ENCODE results near the gene RAP1GAP2.
"Not testable (repeated sequence)": the region's sequence is repeated elsewhere in the genome, so short reads cannot be mapped to it uniquely, and the experiment has no call there.

The RAP1GAP2 gene

GRCh38 chr17:2998469-2998901 is 202.2 kb downstream of the RAP1GAP2 start:
- H3K36me3 ChIP-seq (ENCODE audit: insufficient read depth, low read length); H3K4me2 ChIP-seq (ENCODE audit: low read length); H3K9me3 ChIP-seq (replicated peaks; ENCODE audit: low read length); H3K4me3 ChIP-seq (ENCODE audit: low read length); H3K27me3 ChIP-seq (ENCODE audit: control insufficient read depth, insufficient read depth, low read length): not testable (repeated sequence)
- Histone ChIP-seq H3K4me1 (ENCODE audit: control insufficient read depth, insufficient read depth, low read length) (peaks cover 27% of the 10 kb centered on the region), H3K9ac (ENCODE audit: low read depth, low read length) (peak overlapping the region; percentile 68)

- H3K4me1 ChIP-seq (ENCODE audit: control insufficient read depth, insufficient read depth, low read length), result peaks cover 33% of the 10 kb centered on the region
- no peaks in the 10 kb centered on the region for H3K9me3 ChIP-seq (replicated peaks; ENCODE audit: low read length)
- H3K4me3 ChIP-seq (ENCODE audit: low read length), result no peak overlapping the region
- H3K27me3 ChIP-seq (ENCODE audit: control insufficient read depth, insufficient read depth, low read length), result no peaks in the 10 kb centered on the region
- H3K4me2 ChIP-seq (ENCODE audit: low read length), result no peak overlapping the region
- H3K9ac ChIP-seq (ENCODE audit: low read depth, low read length), result no peak overlapping the region
- no peaks in the 10 kb centered on the region for H3K36me3 ChIP-seq (ENCODE audit: insufficient read depth, low read length)
These were observed 206.5 kb downstream of the RAP1GAP2 start for GRCh38 chr17:3002538-3003295.

- Histone ChIP-seq H3K9me3 (replicated peaks; ENCODE audit: low read length) (no peaks in the 10 kb centered on the region), H3K9ac (ENCODE audit: low read depth, low read length) (peak overlapping the region; percentile 79), H3K4me3 (ENCODE audit: low read length) (peak overlapping the region; percentile 2), H3K4me1 (ENCODE audit: control insufficient read depth, insufficient read depth, low read length) (peaks cover 28% of the 10 kb centered on the region), H3K36me3 (ENCODE audit: insufficient read depth, low read length) (no peaks in the 10 kb centered on the region), H3K4me2 (ENCODE audit: low read length) (peak overlapping the region; percentile 68), H3K27me3 (ENCODE audit: control insufficient read depth, insufficient read depth, low read length) (no peaks in the 10 kb centered on the region)
These were observed 207.3 kb downstream of the RAP1GAP2 start for GRCh38 chr17:3003296-3004149.

- Histone ChIP-seq H3K4me3 (ENCODE audit: low read length) (peak overlapping the region; percentile 18), H3K27me3 (ENCODE audit: control insufficient read depth, insufficient read depth, low read length) (no peaks in the 10 kb centered on the region), H3K36me3 (ENCODE audit: insufficient read depth, low read length) (no peaks in the 10 kb centered on the region), H3K9me3 (replicated peaks; ENCODE audit: low read length) (no peaks in the 10 kb centered on the region), H3K4me2 (ENCODE audit: low read length) (peak overlapping the region; percentile 68), H3K4me1 (ENCODE audit: control insufficient read depth, insufficient read depth, low read length) (peaks cover 22% of the 10 kb centered on the region), H3K9ac (ENCODE audit: low read depth, low read length) (peak overlapping the region; percentile 79)
These were observed 208.0 kb downstream of the RAP1GAP2 start for GRCh38 chr17:3004150-3004801.

GRCh38 chr17:3004925-3005324 is 208.7 kb downstream of the RAP1GAP2 start:
- Histone ChIP-seq H3K27me3 (ENCODE audit: control insufficient read depth, insufficient read depth, low read length) (no peaks in the 10 kb centered on the region), H3K4me1 (ENCODE audit: control insufficient read depth, insufficient read depth, low read length) (peaks cover 20% of the 10 kb centered on the region), H3K9me3 (replicated peaks; ENCODE audit: low read length) (no peaks in the 10 kb centered on the region), H3K4me2 (ENCODE audit: low read length) (peak overlapping the region; percentile 68), H3K36me3 (ENCODE audit: insufficient read depth, low read length) (no peaks in the 10 kb centered on the region), H3K4me3 (ENCODE audit: low read length) (no peak overlapping the region), H3K9ac (ENCODE audit: low read depth, low read length) (peak overlapping the region; percentile 79)

- no peaks in the 10 kb centered on the region for H3K9me3 ChIP-seq (replicated peaks; ENCODE audit: low read length)
- H3K27me3 ChIP-seq (ENCODE audit: control insufficient read depth, insufficient read depth, low read length), result no peaks in the 10 kb centered on the region
- no peaks in the 10 kb centered on the region for H3K36me3 ChIP-seq (ENCODE audit: insufficient read depth, low read length)
- H3K9ac ChIP-seq (ENCODE audit: low read depth, low read length), result no peak overlapping the region
- no peak overlapping the region for H3K4me3 ChIP-seq (ENCODE audit: low read length)
- H3K4me2 ChIP-seq (ENCODE audit: low read length), result no peak overlapping the region
- H3K4me1 ChIP-seq (ENCODE audit: control insufficient read depth, insufficient read depth, low read length), result peaks cover 20% of the 10 kb centered on the region
These were observed 209.5 kb downstream of the RAP1GAP2 start for GRCh38 chr17:3005696-3006095.

GRCh38 chr17:3006801-3007200 is 210.6 kb downstream of the RAP1GAP2 start:
- H3K4me3 ChIP-seq (ENCODE audit: low read length), result no peak overlapping the region
- no peaks in the 10 kb centered on the region for H3K36me3 ChIP-seq (ENCODE audit: insufficient read depth, low read length)
- H3K4me1 ChIP-seq (ENCODE audit: control insufficient read depth, insufficient read depth, low read length), result peaks cover 20% of the 10 kb centered on the region
- no peaks in the 10 kb centered on the region for H3K27me3 ChIP-seq (ENCODE audit: control insufficient read depth, insufficient read depth, low read length)
- H3K4me2 ChIP-seq (ENCODE audit: low read length), result no peak overlapping the region
- H3K9me3 ChIP-seq (replicated peaks; ENCODE audit: low read length), result no peaks in the 10 kb centered on the region
- no peak overlapping the region for H3K9ac ChIP-seq (ENCODE audit: low read depth, low read length)

- H3K9me3 ChIP-seq (replicated peaks; ENCODE audit: low read length), result no peaks in the 10 kb centered on the region
- no peaks in the 10 kb centered on the region for H3K36me3 ChIP-seq (ENCODE audit: insufficient read depth, low read length)
- H3K4me2 ChIP-seq (ENCODE audit: low read length), result no peak overlapping the region
- H3K4me3 ChIP-seq (ENCODE audit: low read length), result no peak overlapping the region
- no peak overlapping the region for H3K9ac ChIP-seq (ENCODE audit: low read depth, low read length)
- peaks cover 20% of the 10 kb centered on the region for H3K4me1 ChIP-seq (ENCODE audit: control insufficient read depth, insufficient read depth, low read length)
- no peaks in the 10 kb centered on the region for H3K27me3 ChIP-seq (ENCODE audit: control insufficient read depth, insufficient read depth, low read length)
These were observed 211.4 kb downstream of the RAP1GAP2 start for GRCh38 chr17:3007651-3008121.

GRCh38 chr17:3008336-3009288 is 212.4 kb downstream of the RAP1GAP2 start:
- H3K4me1 ChIP-seq (ENCODE audit: control insufficient read depth, insufficient read depth, low read length), result peaks cover 16% of the 10 kb centered on the region
- no peaks in the 10 kb centered on the region for H3K27me3 ChIP-seq (ENCODE audit: control insufficient read depth, insufficient read depth, low read length)
- H3K4me2 ChIP-seq (ENCODE audit: low read length), result no peak overlapping the region
- H3K9ac ChIP-seq (ENCODE audit: low read depth, low read length), result no peak overlapping the region
- H3K4me3 ChIP-seq (ENCODE audit: low read length), result no peak overlapping the region
- no peaks in the 10 kb centered on the region for H3K9me3 ChIP-seq (replicated peaks; ENCODE audit: low read length)
- H3K36me3 ChIP-seq (ENCODE audit: insufficient read depth, low read length), result no peaks in the 10 kb centered on the region

GRCh38 chr17:3009411-3009920 is 213.2 kb downstream of the RAP1GAP2 start:
- Histone ChIP-seq H3K36me3 (ENCODE audit: insufficient read depth, low read length) (no peaks in the 10 kb centered on the region), H3K4me3 (ENCODE audit: low read length) (no peak overlapping the region), H3K9me3 (replicated peaks; ENCODE audit: low read length) (no peaks in the 10 kb centered on the region), H3K27me3 (ENCODE audit: control insufficient read depth, insufficient read depth, low read length) (no peaks in the 10 kb centered on the region), H3K9ac (ENCODE audit: low read depth, low read length) (no peak overlapping the region), H3K4me2 (ENCODE audit: low read length) (no peak overlapping the region), H3K4me1 (ENCODE audit: control insufficient read depth, insufficient read depth, low read length) (peaks cover 8% of the 10 kb centered on the region)

Measured in skeletal muscle satellite cell (primary cell).